IPS-NIHi7 (cell line): Measurements from ENCODE around the gene MMP2.

Source experiments
- DNase-seq: peaks from one replicate; pipeline ENCODE4 v3.0.0; 2012; ENCODE audit warnings: mixed read lengths; ENCODE audit errors: extremely low spot score

MMP2 gene

DNA sequence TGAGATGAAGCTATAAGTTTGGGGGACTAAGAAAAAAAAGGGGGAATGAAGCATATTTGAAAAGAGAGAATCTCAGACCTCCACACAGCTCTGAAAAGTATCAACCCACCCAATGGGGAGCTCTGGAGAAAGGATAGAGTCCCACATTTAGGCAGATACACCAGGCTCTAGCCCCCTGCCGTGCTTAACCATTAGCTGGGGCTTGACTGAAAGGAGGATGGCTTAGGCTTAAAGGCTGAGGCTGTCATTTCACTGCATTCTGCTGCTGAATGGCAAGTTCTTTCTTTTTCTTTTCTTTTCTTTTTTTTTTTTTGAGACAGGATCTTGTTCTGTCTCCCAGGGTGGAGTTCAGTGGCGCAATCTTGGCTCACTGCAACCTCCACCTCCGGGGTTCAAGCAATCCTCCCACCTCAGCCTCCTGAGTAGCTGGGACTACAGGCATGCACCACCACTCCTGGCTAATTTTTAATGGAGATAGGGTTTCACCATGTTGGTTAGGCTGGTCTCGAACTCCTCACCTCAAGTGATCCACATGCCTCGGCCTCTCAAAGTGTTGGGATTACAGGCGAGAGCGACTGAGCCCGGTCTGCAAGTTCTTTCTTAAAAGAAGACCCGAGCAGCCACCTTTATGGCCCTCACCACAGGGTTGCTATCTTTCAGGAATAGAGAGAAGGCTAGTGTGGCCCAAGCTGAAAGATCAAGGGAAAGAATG lies 9.0 kb upstream of the MMP2 start:
- no peak for DNase-seq

DNA sequence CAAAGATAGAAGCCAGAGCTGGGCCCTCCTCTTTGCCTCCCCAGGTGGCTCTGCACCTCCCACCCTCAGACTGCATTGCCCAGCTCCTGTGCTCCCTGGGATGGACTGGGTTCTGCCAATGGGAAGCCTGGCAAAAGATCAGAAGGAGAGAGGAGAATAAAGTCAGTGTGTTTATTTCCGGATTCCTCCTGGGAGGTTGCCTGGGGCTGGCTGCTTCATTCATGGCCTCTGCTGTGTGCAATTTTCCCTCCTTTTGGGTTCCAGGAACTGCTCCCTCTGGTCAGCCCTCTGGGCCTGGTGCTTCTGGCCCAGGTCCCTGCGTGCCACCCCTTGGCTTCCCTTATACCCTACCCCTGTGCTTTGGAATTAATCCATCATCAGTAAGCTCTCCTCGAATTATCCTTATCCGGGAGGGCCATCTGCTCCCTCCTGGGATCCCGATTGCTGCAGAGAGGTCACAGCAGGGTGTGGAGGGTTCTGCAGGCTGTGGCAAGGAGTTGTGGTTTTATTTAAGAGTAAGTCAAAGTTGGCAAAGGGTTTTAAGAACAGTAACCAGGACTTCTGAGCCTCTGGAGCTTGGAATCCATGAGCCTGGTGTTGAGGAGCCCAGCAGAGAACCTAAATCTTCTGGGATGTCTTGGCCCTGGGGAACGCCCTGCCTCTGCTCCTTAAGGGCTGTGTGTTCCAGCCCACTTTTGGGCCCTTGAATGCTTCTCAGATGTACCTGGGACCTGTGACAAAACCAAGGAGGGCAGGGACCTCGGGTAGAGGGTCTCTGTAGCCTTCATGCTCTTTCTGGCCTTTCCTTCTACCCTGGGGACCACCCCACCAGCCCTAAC lies 8.2 kb upstream of the MMP2 start:
- peak; percentile 39 for DNase-seq

DNA sequence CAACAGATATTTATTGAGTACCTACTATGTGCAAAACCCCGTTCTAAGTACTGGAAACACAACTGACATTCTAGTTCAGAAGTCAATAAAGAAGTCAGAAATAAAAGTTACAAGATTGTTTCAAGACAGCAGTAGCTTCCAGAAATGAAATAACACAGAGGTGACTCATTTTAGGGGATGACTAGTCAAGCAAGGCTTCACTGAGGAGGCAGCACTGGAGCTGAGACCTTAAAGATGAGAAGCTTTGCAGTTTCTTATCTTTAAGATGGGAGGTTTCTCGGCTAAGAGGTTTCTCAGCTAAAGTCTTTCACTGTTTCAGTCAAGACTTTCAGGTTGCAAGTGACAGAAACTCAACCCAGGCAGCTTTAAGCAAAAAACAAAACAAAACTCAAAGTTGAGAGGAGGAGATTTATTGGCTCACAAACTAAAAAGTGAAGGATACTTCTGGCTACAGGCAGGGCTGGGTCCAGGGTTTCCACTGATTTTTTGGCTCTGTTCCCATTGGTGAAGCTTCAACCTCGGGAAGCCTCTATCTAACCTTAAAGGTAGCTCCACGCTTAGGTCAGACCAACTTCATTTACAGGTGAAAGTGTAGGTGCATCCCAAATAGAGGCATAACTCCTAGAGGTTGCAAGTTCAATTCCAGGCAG lies 7.4 kb upstream of the MMP2 start:
- DNase-seq: no peak

DNA sequence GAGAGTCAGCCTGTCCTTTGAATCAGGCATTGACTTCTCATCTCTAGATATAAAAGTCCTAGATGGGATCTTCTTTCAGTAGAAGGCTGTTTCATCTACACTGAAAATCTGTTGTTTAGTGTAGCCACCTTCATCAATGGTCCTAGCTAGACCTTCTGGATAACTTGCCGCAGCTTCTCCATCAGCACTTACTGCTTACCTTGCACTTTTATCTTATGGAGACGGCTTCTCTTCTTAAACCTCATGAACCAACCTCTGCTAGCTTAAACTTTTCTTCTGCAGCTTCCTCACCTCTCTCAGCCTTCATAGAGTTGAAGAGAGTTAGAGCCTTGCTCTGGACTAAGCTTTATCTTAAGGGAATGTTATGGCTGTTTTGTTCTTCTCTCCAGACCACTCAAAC lies 5.4 kb upstream of the MMP2 start:
- no peak for DNase-seq

DNA sequence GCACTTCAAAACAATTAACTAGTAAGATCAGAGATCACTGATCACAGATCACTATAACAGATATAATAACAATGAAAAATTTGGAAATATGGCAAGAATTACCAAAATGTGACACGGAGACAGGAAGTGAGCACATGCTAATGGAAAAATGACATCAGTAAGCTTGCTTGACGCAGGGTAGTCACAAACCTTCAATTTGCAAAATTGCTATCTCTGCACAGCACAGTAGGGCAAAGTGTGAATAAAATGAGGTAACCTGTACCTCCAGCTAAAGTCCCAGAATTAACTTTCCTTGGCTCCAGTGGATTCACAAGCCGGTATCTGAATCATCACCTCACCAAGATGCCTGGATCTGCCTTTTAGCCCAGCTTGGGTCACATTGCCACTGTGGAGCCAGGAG lies 4.2 kb upstream of the MMP2 start:
- no peak for DNase-seq

DNA sequence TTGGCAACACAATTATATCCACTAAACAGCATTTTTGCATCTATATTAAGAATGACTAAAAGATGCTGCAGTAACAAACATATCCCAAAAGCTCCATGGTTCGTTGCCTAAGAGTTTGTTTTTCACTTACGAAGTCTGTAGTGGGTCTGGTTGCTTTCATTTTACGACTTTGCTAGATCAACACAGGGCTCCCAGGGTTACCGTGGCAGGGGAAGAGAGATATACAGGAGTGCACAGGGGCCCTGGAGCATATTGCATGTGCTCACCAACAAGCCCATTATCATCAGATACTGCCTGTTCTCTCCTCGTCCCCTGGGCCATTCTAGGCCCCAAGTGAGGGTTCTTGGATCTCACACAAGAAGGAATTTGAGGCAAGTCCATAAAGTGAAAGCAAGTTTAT lies 3.1 kb upstream of the MMP2 start:
- no peak for DNase-seq

DNA sequence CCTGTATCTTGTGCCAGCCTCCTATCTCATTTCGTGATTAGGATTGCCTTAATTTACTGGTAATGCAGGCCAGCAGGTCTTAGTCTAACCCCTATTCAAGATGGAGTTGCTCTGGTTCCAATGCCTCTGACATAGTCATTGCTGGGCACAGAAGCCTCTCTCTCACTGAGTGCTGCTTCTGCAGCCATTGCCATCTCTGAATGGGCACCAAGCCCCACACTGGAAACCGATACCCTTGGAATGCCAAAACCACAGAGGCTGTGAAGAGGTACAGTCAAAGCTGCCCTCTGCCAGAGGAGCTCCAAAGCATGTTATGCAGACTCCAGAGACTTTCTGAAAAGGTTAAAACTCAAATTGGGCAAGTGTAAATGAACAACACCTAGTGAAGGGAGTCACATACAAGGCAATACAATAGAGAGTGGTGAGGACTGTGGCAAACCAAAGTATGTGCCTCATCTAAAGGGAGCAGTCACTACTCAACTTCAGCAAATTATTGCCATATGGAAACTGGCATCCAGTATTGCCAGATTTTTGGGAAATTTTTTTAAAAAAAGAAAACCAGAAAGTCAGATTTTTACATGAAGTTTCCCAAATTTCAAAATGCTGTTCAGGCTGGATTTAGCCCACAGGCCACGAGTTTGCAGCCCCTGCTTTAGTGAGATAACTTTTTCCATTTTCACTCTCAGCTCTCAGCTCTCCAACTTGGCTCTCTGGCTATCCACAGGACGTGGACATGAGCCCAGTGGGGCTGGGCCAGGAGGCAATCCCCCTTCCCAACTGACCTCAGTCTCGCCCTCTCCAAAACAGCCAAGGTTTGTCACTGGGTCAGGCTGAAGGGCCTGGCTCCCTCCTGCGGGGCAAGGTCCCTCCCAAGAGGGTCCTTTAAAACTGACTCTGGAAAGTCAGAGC lies 2.1 kb upstream of the MMP2 start:
- no peak for DNase-seq

DNA sequence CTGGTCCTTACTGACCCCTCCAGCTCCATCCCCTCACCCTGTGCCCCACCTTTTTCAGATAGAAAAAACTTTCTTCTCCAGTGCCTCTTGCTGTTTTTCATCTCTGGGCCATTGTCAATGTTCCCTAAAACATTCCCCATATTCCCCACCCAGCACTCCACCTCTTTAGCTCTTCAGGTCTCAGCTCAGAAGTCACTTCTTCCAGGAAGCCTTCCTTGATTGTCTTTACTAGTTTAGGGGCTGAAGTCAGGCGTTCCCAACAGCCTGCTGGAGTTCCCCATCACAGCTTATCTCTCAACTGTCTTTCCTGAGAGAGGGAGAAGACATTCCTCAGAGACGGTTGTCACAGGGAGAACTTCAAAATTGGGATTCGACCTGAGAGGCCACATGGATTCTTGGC lies 1.3 kb upstream of the MMP2 start:
- DNase-seq: no peak

DNA sequence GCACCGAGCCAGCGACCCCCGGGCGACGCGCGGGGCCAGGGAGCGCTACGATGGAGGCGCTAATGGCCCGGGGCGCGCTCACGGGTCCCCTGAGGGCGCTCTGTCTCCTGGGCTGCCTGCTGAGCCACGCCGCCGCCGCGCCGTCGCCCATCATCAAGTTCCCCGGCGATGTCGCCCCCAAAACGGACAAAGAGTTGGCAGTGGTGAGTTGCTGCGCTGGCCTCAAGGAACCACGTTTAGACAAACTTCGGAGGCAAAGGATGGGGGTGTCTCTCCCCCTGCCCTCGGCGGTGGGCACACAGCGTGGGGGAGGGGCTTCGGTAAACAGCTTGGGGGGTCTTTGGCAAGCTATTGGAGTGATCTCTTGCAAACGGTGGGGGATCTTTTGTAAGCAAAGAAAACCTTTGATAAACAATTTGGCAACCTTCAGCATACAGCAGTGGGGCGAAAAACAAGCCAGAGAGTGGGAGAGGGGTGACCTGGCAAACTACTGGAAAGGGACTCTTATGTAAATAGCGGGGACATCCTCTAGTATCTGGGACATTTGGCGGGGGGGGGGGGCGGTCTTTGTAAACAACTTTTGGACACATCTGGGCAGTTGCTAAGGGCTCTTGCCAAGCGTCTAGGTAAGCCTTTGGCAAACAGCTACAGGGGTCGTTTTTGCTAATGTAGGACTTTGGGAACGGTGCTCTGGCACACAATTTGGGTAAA lies 587 bp downstream of the MMP2 start:
- DNase-seq: no peak

DNA sequence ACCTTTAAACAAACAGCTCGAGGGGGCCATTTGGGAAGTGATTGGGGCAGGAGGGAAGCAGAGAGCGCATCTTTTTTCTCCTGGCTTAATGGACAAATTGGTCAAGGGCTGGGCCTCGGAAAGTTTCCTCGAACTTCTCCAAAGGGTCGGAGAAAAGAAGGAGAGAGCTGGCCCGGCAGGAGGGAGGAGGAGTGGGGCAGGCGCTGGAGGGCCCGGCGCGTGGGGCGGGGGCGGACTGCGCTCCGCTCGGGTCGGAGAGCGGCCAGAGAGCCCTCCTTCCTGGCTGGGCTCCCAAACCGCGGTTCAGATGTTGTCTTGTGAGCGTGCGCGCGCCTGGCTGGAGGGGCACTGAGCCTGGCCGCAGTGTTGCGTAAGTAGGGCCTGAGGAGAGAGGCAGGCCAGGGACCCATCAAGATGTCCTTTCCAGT lies 1.2 kb downstream of the MMP2 start:
- peak; percentile 69 for DNase-seq

DNA sequence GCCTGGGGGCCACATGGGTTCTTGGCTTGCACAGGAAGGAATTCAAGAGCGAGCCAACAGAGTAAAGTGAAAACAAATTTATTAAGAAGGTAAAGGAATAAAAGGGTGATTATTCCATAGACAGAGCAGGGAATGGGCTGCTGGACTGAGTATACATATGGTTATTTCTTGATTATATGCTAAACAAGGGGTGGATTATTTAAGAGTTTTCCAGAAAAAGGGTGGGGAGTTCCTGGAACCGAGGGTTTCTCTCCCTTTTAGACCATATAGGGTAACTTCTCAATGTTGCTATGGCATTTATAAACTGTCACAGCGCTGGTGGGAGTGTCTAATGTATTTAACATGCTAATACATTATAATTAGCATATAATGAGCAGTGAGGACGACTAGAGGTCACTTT lies 2.0 kb downstream of the MMP2 start:
- DNase-seq: no peak

DNA sequence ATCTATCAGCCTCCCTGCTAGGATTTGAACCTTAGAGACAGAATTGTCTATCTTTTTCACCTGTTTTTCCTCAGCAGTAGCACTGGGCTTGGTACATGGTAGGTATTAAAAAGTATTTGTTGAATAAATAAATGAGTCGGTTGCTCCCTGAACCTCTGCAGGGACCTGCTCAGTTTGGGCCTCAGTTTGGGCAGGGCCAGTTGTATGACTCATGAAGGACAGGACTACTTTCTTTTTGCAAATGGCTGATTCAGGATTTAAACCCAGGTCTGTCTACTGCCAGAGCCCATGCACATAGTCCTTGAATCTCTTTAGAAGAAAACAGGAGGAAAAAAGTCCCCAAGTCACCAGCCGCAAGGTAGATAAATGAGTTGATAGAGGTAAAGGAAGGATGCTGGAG lies 3.1 kb downstream of the MMP2 start:
- no peak for DNase-seq

DNA sequence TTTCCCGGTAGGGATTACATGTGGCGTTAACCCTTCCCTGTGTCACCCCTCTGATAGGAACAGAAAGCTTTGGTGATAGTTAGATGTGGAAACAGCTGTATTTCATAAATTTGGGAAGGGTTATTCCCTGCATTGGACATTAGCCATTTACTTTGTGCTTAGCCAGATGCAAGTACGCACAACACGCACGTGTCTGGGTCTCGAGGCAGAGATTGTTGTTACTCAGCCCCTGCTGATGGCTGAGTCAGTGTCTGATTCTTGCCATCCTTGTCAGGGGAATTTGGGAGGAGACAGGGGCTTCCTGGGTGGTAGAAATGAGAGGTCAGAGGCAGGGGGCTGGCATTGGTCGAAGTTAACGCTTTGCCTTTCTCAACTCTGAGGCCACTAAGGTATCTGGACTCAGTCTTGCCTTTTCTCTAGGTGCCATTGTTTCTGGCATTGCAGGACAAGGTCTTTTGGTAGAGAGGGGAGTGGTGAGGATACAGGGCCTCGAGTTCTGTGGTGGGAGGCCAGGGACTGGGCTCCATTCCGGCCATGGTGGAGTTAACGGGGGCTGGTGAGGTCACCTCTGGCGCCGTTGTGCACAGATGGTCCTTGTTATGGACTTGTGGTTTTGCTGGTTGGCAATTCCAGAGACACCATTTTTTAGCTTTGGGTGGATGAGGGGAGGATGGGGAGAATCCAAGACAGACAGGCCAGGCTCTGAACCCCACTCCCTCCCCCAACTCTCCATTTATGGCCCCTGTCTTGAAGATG lies 8.2 kb downstream of the MMP2 start:
- DNase-seq: no peak

DNA sequence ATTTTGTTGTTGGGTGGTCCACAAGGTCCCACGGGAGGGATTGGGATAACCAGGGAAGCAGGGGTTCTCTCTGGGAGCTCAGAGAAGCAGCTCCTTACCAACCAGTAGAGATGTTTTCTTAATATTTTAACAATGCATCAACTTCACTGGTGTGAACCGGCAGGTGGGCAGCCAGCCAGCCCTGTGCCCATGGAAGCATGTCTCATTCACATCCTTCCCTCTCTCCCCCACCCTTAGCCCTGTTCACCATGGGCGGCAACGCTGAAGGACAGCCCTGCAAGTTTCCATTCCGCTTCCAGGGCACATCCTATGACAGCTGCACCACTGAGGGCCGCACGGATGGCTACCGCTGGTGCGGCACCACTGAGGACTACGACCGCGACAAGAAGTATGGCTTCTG lies 9.3 kb downstream of the MMP2 start:
- DNase-seq: no peak

DNA sequence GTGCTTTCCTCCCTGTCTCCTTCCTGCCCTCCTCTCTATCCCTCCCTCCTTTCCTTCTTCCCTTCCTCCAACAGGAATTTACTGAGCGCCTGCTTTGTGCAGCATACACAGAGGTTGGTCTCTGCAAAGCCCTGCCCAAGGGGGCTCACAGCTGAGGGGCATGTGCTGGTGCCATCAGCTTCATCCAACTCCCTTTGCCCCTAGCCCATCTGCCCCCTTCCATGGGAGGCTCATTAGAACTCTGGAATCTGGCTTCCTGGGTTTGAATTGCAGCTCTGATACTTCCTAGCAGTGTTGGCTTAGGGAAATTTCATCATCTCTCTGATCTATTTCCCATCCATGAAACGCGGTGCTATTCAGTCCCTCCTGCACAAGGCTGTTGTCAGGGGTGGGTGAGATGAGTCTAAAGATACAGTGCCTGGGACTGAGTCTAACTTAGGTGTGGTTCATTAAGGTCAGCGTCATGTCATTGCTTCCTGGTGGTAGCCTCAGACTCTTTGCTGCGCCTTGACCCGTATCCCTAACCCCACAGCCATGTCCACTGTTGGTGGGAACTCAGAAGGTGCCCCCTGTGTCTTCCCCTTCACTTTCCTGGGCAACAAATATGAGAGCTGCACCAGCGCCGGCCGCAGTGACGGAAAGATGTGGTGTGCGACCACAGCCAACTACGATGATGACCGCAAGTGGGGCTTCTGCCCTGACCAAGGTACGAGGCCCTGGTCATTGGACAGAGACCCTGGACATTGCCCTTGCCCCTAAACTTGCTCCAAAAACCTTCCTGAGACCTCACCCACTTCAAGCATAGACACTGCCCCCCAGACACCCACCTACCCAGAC lies 10.3 kb downstream of the MMP2 start:
- no peak for DNase-seq

DNA sequence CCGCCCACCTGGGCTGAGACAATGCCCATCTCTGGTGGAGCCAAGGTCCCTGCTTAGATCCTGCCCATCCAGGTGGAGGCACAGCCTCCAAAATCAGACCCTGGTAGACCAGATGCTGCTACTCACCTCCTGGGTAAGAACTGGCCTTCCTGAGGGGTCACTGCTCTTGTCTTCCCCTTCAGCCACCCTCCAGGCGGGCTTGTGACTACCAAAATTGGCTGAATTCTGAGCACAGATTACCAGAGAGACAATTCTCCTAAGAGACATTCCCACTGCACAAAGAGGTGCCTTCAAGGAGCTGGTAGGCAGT lies 10.9 kb downstream of the MMP2 start:
- DNase-seq: no peak

DNA sequence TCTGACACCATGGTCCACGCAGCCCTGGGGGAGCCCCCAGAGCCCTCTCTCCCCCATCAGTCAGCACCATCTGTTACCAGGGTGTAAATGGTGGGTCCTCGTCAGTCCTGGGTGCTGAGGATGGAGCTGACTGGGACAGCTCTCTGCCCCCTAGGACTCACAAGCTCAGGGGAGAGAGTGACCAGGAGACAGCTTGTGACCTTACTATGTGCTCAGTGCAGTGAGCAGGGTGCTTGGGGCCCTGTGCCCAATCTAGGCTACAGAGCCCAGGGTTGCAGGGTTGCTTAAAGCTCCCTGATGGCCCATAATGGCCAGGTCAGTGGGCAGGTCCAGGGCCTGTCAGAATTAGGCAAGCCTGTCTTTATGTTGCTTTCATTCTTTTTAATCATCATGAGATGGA lies 11.3 kb downstream of the MMP2 start:
- DNase-seq: no peak

DNA sequence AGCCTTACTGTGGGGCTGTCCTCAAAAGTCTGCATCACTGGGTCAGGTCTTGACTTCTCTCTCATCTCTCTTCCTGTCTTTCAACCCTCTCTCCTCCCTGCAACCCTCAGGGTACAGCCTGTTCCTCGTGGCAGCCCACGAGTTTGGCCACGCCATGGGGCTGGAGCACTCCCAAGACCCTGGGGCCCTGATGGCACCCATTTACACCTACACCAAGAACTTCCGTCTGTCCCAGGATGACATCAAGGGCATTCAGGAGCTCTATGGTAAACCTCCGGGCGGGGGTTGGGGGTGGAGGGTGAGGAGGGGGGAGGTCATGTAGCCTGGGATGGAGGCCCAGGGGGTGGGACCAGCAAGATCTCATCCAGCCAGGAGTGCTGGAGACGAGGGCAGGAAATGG lies 12.7 kb downstream of the MMP2 start:
- no peak for DNase-seq

DNA sequence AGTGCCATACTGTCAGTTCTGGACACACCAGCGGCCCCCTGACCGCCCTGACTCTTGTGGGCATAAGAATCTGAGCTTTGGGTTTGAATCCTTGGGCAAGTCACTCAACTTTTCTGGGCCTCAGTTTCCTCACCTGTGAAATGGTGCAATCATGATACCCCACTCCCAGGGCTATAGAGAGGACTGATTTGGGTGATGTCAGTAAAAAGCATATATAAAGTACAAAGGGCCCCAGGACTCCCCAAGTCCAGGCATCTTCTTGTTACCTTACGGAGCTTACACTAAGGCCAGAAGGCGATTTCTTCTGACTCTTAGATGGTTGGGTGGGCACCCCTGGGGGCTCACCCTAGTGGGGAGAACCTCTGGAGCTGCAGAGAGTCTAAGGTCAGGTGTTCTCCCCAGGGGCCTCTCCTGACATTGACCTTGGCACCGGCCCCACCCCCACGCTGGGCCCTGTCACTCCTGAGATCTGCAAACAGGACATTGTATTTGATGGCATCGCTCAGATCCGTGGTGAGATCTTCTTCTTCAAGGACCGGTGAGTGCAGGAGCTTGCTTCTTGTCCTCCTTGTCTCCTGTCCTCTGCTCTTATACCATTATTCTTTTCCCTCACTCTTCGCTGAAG lies 13.9 kb downstream of the MMP2 start:
- DNase-seq: no peak
